Subcutaneous abdominal adipose tissue (tissue), 5 donors: ENCODE data around the gene LRRC37A3.
"Not testable (repeated sequence)": the region's sequence is repeated elsewhere in the genome, so short reads cannot be mapped to it uniquely, and the experiment has no call there.

ENCODE experiments used
- H3K27ac ChIP-seq: one replicate; pipeline ENCODE4 v1.7.0; 2013; ENCODE audit warnings: low read depth, mild to moderate bottlenecking, inconsistent platforms, low read length, moderate library complexity
- H3K27me3 ChIP-seq, 5 donors: one replicate each; pipeline ENCODE4 v1.7.0; 2013; ENCODE audit warnings: low read length in 5 of 5, inconsistent platforms in 1 of 5; ENCODE audit not compliant: control insufficient read depth in 5 of 5, insufficient read depth in 4 of 5
- H3K36me3 ChIP-seq, 5 donors: one replicate each; pipeline ENCODE4 v1.7.0; 2013; ENCODE audit warnings: low read length in 5 of 5; ENCODE audit not compliant: control insufficient read depth in 5 of 5, insufficient read depth in 5 of 5
- H3K4me1 ChIP-seq, 5 donors: one replicate each; pipeline ENCODE4 v1.7.0; 2013; ENCODE audit warnings: low read length in 5 of 5, mild to moderate bottlenecking in 3 of 5, moderate library complexity in 1 of 5; ENCODE audit not compliant: control insufficient read depth in 5 of 5, insufficient read depth in 5 of 5
- H3K4me3 ChIP-seq, 5 donors: one replicate each; pipeline ENCODE4 v1.7.0; 2013; ENCODE audit warnings: low read length in 5 of 5, low read depth in 1 of 5
- H3K9ac ChIP-seq, 5 donors: one replicate each; pipeline ENCODE4 v1.7.0; 2013; ENCODE audit warnings: low read length in 5 of 5, mild to moderate bottlenecking in 4 of 5, moderate library complexity in 3 of 5
- H3K9me3 ChIP-seq, 5 donors: one replicate each; pipeline ENCODE4 v1.7.0; 2013; ENCODE audit warnings: low read length in 5 of 5; ENCODE audit not compliant: control insufficient read depth in 5 of 5
- donor health status: healthy.
- donor health status: healthy.
- donor health status: healthy.
- donor health status: healthy.
- donor health status: healthy.

LRRC37A3 gene

DNA sequence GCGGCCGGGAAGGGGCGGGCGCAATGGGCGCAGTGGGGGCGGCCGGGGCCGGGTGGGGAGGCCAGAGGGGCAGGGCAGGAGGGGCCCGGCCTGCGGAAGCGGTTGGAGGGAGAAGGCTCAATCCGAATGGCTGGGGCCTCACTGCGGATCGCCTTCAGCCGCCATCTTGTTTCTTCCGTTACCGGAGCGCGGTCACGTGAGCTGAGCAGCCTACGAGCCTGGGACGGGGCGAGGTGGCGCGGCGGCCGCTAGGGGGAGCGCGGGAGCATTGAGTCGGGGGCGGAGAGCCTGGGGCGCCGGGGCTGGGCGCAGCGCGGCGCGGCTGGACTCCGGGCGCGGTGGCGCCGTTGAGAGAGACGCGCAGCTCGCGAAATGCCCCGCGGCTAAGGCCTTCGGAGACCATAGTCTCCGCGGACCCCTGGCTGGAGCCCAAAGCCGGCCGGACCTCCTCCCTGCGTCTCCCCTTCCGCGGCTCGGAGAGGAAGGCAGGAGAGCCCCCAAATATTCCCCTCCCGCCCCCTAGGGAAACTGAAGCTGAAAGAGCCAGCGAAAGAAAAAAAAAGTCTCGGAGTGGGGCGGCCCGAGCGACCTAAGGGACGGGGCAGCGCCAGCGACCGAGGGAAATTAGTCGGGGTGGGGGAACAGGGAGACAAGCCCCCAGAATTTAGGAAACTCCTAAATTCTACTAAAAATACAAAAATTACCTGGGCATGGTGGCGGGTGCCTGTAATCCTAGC is at the start of gene LRRC37A3:
Gene LRRC37A3, minus strand, starts transcription at position 190 of the 737 bp plus-strand sequence. CDS start 22,221 bp downstream, outside the sequence.
- H3K27ac ChIP-seq: peak within 1 kb of the TSS; percentile 78
- not testable (repeated sequence) for H3K4me1 ChIP-seq, H3K36me3 ChIP-seq, H3K9me3 ChIP-seq, H3K27me3 ChIP-seq
- H3K4me3 ChIP-seq: peak within 1 kb of the TSS; percentile 56 to 72 (median 62)
- H3K9ac ChIP-seq: peak within 1 kb of the TSS in 3 of 5 donors; percentile 56 to 77 (median 76)

DNA sequence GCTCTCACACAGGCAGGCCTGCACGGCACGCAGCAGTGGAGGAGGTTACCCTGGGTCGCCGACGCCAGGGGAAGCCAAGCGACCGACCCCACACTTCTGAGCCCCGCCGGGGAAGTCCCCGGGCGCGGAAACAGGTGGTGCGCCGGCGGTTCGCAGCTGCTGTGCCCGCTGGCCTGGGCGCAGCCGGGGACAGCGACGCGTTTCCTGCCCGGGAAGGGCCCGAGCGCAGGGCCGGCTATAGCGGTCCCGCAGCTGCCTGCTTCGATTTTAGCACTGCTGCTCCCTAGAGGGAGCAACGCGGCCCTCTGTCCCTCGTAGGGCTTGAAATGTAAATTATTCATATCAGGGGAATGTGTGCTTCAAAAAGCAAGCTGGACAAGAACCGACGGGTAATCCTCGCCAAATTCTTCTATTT is 46.6 kb upstream of the LRRC37A3 start:
- Histone ChIP-seq H3K4me3 (peak overlapping the region in 4 of 5 donors; percentile 22 to 55 (median 37)), H3K9ac (peak overlapping the region in 2 of 5 donors; percentile 58 to 62), H3K27ac (peak overlapping the region; percentile 72), H3K4me1 (peaks cover 0 to 31% (median 27%) of the 10 kb centered on the region in 5 donors)
- not testable (repeated sequence) for H3K9me3 ChIP-seq, H3K36me3 ChIP-seq, H3K27me3 ChIP-seq

DNA sequence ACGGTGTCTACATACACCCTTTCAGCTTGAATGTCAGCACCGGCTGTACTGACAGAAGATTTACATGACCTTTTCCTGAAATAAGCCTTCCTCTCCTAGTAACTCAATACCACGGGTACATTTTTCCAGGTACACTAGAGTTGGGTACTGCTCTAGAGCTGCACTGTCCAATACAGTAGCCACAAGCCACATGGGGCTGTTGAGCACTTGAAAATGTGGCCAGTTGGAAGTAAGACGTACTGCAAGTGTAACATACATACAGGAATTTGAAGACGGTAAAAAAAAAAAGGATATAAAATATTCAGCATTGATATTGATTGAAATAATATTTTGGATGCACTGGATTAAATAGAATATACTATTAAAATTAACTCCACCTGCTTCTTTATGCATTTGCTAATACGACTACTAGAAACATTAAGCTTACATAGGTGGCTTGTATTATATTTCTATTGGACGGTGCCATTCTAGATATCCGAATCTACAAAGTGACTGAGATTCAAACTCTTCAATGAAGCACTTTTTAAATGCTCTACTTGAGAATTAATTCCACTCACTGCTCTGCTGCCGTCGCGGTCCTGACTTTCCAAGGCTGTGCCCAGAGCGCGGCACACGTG is 46.1 kb upstream of the LRRC37A3 start:
- not testable (repeated sequence) for H3K9ac ChIP-seq, H3K9me3 ChIP-seq, H3K27me3 ChIP-seq, H3K36me3 ChIP-seq
- H3K27ac ChIP-seq: peak overlapping the region; percentile 50
- H3K4me3 ChIP-seq: peak overlapping the region in 4 of 5 donors; percentile 22 to 55 (median 51)
- H3K4me1 ChIP-seq: peaks cover 0 to 31% (median 27%) of the 10 kb centered on the region in 5 donors

DNA sequence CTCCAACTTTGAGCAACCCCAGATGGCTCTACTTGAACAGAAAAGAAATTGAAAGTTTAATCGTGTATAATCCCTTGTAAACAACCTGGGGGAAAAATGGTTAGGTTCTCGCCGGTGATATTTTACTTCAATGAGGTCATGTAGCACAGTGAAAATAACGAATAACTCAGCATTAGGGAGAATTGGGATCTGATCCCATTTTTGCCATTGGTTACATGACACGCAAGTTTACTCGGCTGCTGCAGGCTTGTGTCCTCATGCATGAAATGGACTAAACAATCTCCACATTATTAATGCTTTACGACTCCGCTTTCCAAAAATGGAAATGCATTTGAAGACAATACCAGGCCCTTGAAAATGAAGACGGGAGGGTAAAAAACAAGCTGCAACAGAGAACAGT is 45.5 kb upstream of the LRRC37A3 start:
- no peaks in the 10 kb centered on the region for H3K36me3 ChIP-seq
- H3K4me3 ChIP-seq: no peak overlapping the region
- H3K27ac ChIP-seq: no peak overlapping the region
- H3K27me3 ChIP-seq: no peaks in the 10 kb centered on the region
- peaks cover 0 to 31% (median 27%) of the 10 kb centered on the region in 5 donors for H3K4me1 ChIP-seq
- H3K9ac ChIP-seq: no peak overlapping the region
- no peaks in the 10 kb centered on the region for H3K9me3 ChIP-seq

DNA sequence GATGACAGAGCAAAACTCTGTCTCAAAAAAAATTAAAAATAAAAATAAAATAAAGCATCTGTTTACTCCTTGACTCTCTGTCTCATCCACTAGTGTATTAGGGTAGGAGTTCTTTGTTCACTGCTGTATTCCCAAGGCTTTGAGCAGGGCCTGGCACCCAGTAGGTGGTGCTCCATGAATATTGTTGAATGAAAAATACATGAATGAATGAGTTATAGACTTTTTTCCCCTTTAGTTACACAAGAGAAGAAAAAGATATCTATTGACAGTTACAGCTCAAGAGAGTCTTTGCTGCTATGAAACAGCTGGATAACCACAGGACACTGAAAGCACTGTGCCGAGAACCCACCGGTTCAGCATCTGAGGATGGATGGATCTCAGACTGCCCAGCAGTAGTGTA is 44.5 kb upstream of the LRRC37A3 start:
- peaks cover 0 to 24% (median 23%) of the 10 kb centered on the region in 5 donors for H3K4me1 ChIP-seq
- not testable (repeated sequence) for H3K27ac ChIP-seq, H3K9ac ChIP-seq, H3K4me3 ChIP-seq, H3K27me3 ChIP-seq, H3K36me3 ChIP-seq, H3K9me3 ChIP-seq

DNA sequence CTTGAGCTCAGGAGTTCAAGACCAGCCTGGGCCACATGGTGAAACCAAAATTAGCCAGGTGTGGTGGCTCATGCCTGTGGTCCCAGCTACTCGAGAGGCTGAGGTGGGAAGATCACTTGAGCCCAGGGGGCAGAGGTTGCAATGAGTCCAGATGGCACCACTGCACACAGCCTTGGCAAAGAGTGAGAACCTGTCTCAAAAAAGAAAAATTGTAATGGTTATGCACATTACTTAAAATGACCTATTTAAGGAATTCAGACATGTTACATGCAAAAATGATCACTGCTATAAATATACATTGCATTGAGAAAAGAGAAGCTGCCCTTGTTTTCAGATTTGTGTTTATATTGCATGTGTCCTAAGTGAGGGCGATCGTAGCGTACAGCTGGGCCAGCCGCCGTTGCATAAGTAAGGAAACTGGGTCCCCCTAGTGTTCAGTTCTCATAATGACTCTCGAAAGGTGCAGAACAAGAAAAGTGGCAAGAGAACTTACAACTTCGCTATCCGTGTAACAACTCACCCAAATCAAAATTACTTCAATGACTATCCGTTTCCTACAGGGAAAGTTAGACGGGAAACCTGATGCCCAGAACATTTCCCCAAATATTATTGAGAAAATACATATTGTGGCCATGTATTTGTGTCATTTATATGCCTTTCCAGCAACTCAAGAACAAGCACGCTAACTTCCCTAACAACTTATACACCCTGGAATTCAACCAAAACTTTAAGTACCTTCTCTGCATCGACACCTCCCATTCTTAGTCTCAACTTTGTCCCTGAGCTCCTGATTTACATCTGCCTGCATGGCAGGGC is 42.5 kb upstream of the LRRC37A3 start:
- not testable (repeated sequence) for H3K36me3 ChIP-seq, H3K4me3 ChIP-seq, H3K27me3 ChIP-seq, H3K27ac ChIP-seq, H3K9ac ChIP-seq, H3K9me3 ChIP-seq
- H3K4me1 ChIP-seq: peaks cover 0 to 24% (median 19%) of the 10 kb centered on the region in 5 donors

DNA sequence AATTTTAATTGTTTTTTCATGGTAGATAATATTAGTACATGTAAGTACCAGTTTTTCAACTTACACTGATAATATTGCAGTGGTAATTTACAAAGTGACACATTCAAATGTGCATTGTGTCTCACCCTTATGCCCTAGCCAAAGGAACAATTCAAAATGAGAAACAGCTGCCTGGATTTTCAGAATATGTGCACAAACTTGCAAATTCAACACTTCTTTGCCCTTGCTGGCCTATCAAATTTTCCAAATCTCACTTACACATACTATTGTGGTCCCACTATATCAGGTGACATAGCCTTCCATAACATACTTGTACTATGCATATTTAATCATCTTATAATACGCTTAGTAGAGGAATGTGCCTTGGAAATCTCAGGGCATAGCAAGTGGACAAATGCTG is 32.6 kb upstream of the LRRC37A3 start:
- Histone ChIP-seq H3K4me3 (no peak overlapping the region), H3K9me3 (no peaks in the 10 kb centered on the region), H3K27ac (no peak overlapping the region), H3K27me3 (no peaks in the 10 kb centered on the region), H3K36me3 (no peaks in the 10 kb centered on the region), H3K4me1 (no peaks in the 10 kb centered on the region), H3K9ac (no peak overlapping the region)

DNA sequence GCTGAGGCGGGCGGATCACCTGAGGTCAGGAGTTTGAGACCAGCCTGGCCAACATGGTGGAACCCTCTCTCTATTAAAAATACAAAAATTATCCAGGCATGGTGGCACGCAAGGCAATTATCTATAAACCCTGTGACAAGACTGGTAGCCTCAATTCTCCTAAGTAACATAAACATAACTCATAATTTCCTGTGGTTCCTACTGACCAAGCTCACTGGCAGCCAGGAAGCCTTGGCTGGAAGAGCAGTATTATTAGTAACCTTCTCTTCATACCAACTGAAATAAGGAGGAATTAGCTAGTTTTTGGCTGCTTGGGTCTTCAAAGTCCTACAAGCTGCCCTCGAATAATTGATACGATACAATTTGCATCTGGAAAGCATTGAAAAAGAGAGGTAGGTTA is 31.6 kb upstream of the LRRC37A3 start:
- H3K9me3 ChIP-seq: no peaks in the 10 kb centered on the region
- H3K9ac ChIP-seq: no peak overlapping the region
- H3K27me3 ChIP-seq: no peaks in the 10 kb centered on the region
- H3K27ac ChIP-seq: no peak overlapping the region
- H3K4me3 ChIP-seq: no peak overlapping the region
- no peaks in the 10 kb centered on the region for H3K36me3 ChIP-seq
- H3K4me1 ChIP-seq: no peaks in the 10 kb centered on the region

DNA sequence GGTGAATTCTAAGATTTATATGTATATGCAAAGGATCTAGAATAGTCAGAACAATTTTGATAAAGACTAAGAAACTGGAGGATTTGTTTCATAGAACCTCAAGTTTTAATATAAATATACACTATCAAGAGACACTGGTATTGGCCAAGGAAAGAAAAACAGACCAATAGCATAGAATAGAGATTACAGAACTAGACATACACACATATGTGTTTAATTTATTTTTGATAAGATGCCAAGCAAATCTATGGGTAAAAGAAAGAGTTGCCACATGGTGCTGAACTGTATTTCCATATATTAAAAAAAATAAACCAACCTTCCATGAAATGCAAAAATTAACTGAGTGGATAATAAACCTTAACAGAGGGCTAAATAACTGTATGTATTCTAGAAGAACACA is 27.9 kb upstream of the LRRC37A3 start:
- Histone ChIP-seq H3K9me3 (no peaks in the 10 kb centered on the region), H3K9ac (no peak overlapping the region), H3K4me3 (no peak overlapping the region), H3K27me3 (no peaks in the 10 kb centered on the region), H3K27ac (no peak overlapping the region), H3K4me1 (no peaks in the 10 kb centered on the region), H3K36me3 (no peaks in the 10 kb centered on the region)

DNA sequence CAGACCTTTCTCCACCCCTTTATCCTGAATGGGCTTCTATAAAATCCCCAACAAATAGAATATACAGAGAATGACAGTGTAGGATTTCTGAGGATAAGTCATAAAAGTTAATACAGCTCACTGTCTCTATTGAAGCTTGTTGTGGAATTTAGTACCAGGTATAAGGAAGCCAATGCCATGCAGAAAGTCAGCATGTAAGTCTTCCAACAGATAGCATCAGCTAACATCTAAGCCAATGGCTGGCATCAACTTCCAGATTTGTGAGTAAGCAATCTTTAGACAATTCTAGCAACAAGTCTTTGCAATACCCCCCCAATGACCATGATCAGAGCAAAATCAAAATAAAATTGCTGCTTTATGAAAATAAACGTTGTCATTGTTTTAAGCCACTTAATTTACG is 22.5 kb upstream of the LRRC37A3 start:
- H3K4me1 ChIP-seq: peaks cover 0 to 10% (median 5%) of the 10 kb centered on the region in 5 donors
- no peak overlapping the region for H3K4me3 ChIP-seq

More for the DNA sequence above, 22.5 kb upstream of the LRRC37A3 start:
- Histone ChIP-seq H3K9ac (no peak overlapping the region), H3K27me3 (no peaks in the 10 kb centered on the region), H3K9me3 (no peaks in the 10 kb centered on the region), H3K27ac (no peak overlapping the region), H3K36me3 (peaks cover 0 to 3% (median 0%) of the 10 kb centered on the region in 5 donors)
